ENCODE measurements around the gene CD300LD. TPM values are rescaled to one million over a fixed set of nuclear protein-coding genes. Genes with fewer than 3 reads are reported as not detected.

CD300LD gene
- total RNA-seq, 2 experiments from 2014 or later: not detected

- no peak overlapping the region for H3K27ac ChIP-seq (ENCODE audit: low read depth in 1 of 2, low read length in 2 of 2)
- peaks cover 9% of the 10 kb centered on the region for H3K4me1 ChIP-seq (ENCODE audit: insufficient read depth, low read length)
- H3K9me3 ChIP-seq (ENCODE audit: control insufficient read depth in 1 of 2, insufficient read depth in 1 of 2, low read length in 2 of 2): peaks cover 0 to 4% of the 10 kb centered on the region in 2 experiments
- TF ChIP-seq CTCF (IDR thresholded peaks at IDR 0.05): no peak
- Mint-ChIP-seq H3K27me3 (peaks cover 19% of the 10 kb centered on the region), H3K4me3 (no peak overlapping the region), H3K4me1 (ENCODE audit: low read depth) (peaks cover 20% of the 10 kb centered on the region), H3K36me3 (ENCODE audit: low read depth) (no peaks in the 10 kb centered on the region), H3K27ac (no peak overlapping the region), H3K9me3 (no peaks in the 10 kb centered on the region)
- ATAC-seq (ENCODE audit: poor library complexity) (no peak), DNase-seq (no peak)
- intact Hi-C loops (cut with DNase I, micrococcal nuclease): loop anchor here (5.0 kb wide), 2 partner anchors 112 to 227 kb away; no protein-coding TSS in a partner anchor
- ChIA-PET POLR2A (no interaction called here), CTCF (no interaction called here)
- no peaks in the 10 kb centered on the region for H3K36me3 ChIP-seq (ENCODE audit: insufficient read depth, low read length)
- peaks cover 0 to 18% of the 10 kb centered on the region in 2 experiments for H3K27me3 ChIP-seq (ENCODE audit: control insufficient read depth in 1 of 2, insufficient read depth in 2 of 2, low read length in 2 of 2)
- H3K4me3 ChIP-seq (ENCODE audit: low read length): no peak overlapping the region
Measured at GRCh38 chr17:74604761-74605160, 12.7 kb upstream of the CD300LD start.

GRCh38 chr17:74604200-74604599, 12.1 kb upstream of the CD300LD start:
- Histone ChIP-seq H3K4me1 (ENCODE audit: insufficient read depth, low read length) (peaks cover 9% of the 10 kb centered on the region), H3K36me3 (ENCODE audit: insufficient read depth, low read length) (no peaks in the 10 kb centered on the region), H3K4me3 (ENCODE audit: low read length) (no peak overlapping the region), H3K27ac (ENCODE audit: low read depth in 1 of 2, low read length in 2 of 2) (no peak overlapping the region), H3K9me3 (ENCODE audit: control insufficient read depth in 1 of 2, insufficient read depth in 1 of 2, low read length in 2 of 2) (peaks cover 0 to 4% of the 10 kb centered on the region in 2 experiments), H3K27me3 (ENCODE audit: control insufficient read depth in 1 of 2, insufficient read depth in 2 of 2, low read length in 2 of 2) (peaks cover 0 to 18% of the 10 kb centered on the region in 2 experiments)
- Mint-ChIP-seq H3K36me3 (ENCODE audit: low read depth) (no peaks in the 10 kb centered on the region), H3K9me3 (no peaks in the 10 kb centered on the region), H3K4me3 (no peak overlapping the region), H3K27ac (no peak overlapping the region), H3K27me3 (peaks cover 19% of the 10 kb centered on the region), H3K4me1 (ENCODE audit: low read depth) (peaks cover 25% of the 10 kb centered on the region)
- ATAC-seq (ENCODE audit: poor library complexity): no peak
- ChIA-PET CTCF (no interaction called here), POLR2A (no interaction called here)
- intact Hi-C loops (cut with DNase I, micrococcal nuclease): loop anchor here (5.0 kb wide), 2 partner anchors 112 to 227 kb away; no protein-coding TSS in a partner anchor
- no peak for DNase-seq
- no peak for TF ChIP-seq CTCF (IDR thresholded peaks at IDR 0.05)

GRCh38 chr17:74603746-74604145, 11.7 kb upstream of the CD300LD start:
- peaks cover 0 to 18% of the 10 kb centered on the region in 2 experiments for H3K27me3 ChIP-seq (ENCODE audit: control insufficient read depth in 1 of 2, insufficient read depth in 2 of 2, low read length in 2 of 2)
- H3K27ac ChIP-seq (ENCODE audit: low read depth in 1 of 2, low read length in 2 of 2): no peak overlapping the region
- no peak for TF ChIP-seq CTCF (IDR thresholded peaks at IDR 0.05)
- H3K9me3 Mint-ChIP-seq: no peaks in the 10 kb centered on the region
- ChIA-PET POLR2A (interaction anchor here (1.0 kb wide), 1 partner anchor 12 kb away, joined by 6 read pairs; the partner anchor contains the start of gene CD300LD), CTCF (no interaction called here)
- DNase-seq (no peak), ATAC-seq (ENCODE audit: poor library complexity) (no peak)
- peaks cover 12% of the 10 kb centered on the region for H3K4me1 ChIP-seq (ENCODE audit: insufficient read depth, low read length)
- H3K36me3 Mint-ChIP-seq (ENCODE audit: low read depth): no peaks in the 10 kb centered on the region
- peaks cover 27% of the 10 kb centered on the region for H3K4me1 Mint-ChIP-seq (ENCODE audit: low read depth)
- intact Hi-C loops (cut with DNase I, micrococcal nuclease): loop anchor here (5.0 kb wide), 2 partner anchors 111 to 226 kb away; no protein-coding TSS in a partner anchor
- peaks cover 0 to 4% of the 10 kb centered on the region in 2 experiments for H3K9me3 ChIP-seq (ENCODE audit: control insufficient read depth in 1 of 2, insufficient read depth in 1 of 2, low read length in 2 of 2)
- no peak overlapping the region for H3K4me3 Mint-ChIP-seq
- peaks cover 19% of the 10 kb centered on the region for H3K27me3 Mint-ChIP-seq
- no peak overlapping the region for H3K27ac Mint-ChIP-seq
- no peak overlapping the region for H3K4me3 ChIP-seq (ENCODE audit: low read length)
- no peaks in the 10 kb centered on the region for H3K36me3 ChIP-seq (ENCODE audit: insufficient read depth, low read length)

All from CD4-positive, alpha-beta T cell (primary cell).